IMR-90 (cell line): ENCODE data around the gene ORC2. TPM values are rescaled to one million over a fixed set of nuclear protein-coding genes. Genes with fewer than 3 reads are reported as not detected.

Source experiments
- ATAC-seq: fragments of 200-7000 bp; cut with Tn5 transposase; 2 replicates; pipeline ENCODE4 v1.9.1; 2020; ENCODE audit warnings: low read depth, mild to moderate bottlenecking, moderate library complexity
- BruUV-seq: library from RNA; stranded (reverse); fragments of 400-500 nt; replicated peaks from 2 replicates; lab custom pipeline; 2021; lab: Mats Ljungman, UMichigan
- CTCF ChIA-PET: fragments of 300-600 bp; formaldehyde crosslinking; extraction: SDS; loops from one replicate; lab custom pipeline; 2021; ENCODE audit warnings: antibody characterized with exemption; lab: Yijun Ruan, JAX
- POLR2A ChIA-PET: fragments of 300-600 bp; sonication (Branson Sonifier 250); formaldehyde crosslinking; loops from one replicate; lab custom pipeline; 2022; ENCODE audit warnings: antibody characterized with exemption; ENCODE audit not compliant: unreplicated experiment; lab: Charles Lee
- DNase-seq: peaks from one replicate; pipeline ENCODE4 v3.0.0; 2013
- H2AFZ ChIP-seq: replicated peaks from 2 replicates; pipeline ENCODE3; 2013; ENCODE audit warnings: low read length, mild to moderate bottlenecking; ENCODE audit not compliant: poor library complexity
- H2AK5ac ChIP-seq: 2 replicates; pipeline ENCODE4 v1.6.1; 2013; ENCODE audit warnings: low read depth, low read length, inconsistent platforms
- H2AK9ac ChIP-seq: replicated peaks from 2 replicates; pipeline ENCODE3; 2013; ENCODE audit warnings: mild to moderate bottlenecking, low read depth, low read length, moderate library complexity; ENCODE audit not compliant: poor library complexity
- H2BK120ac ChIP-seq: 2 replicates; pipeline ENCODE4 v1.6.1; 2013; ENCODE audit warnings: low read depth, low read length, inconsistent platforms
- H2BK15ac ChIP-seq: 3 replicates; pipeline ENCODE4 v1.6.1; 2013; ENCODE audit warnings: low read depth, low read length, inconsistent platforms
- H2BK20ac ChIP-seq: 2 replicates; pipeline ENCODE4 v1.6.1; 2013; ENCODE audit warnings: low read depth, mild to moderate bottlenecking, inconsistent platforms, low read length, moderate library complexity
- H2BK5ac ChIP-seq: 2 replicates; pipeline ENCODE4 v1.6.1; 2013; ENCODE audit warnings: mild to moderate bottlenecking, low read depth, low read length, inconsistent platforms; ENCODE audit not compliant: poor library complexity, severe bottlenecking
- H3K14ac ChIP-seq: replicated peaks from 2 replicates; pipeline ENCODE4 v1.6.1; 2013; ENCODE audit warnings: low read depth, low read length, inconsistent platforms
- H3K18ac ChIP-seq: 2 replicates; pipeline ENCODE4 v1.6.1; 2013; ENCODE audit warnings: low read depth, low read length, control low read depth
- H3K23ac ChIP-seq: 2 replicates; pipeline ENCODE4 v1.6.1; 2013; ENCODE audit warnings: low read depth, low read length, inconsistent platforms
- H3K27ac ChIP-seq: 2 replicates; pipeline ENCODE4 v1.5.1; 2013; ENCODE audit warnings: mild to moderate bottlenecking, control low read depth, low read length; ENCODE audit not compliant: insufficient read depth
- H3K27me3 ChIP-seq: 2 replicates; pipeline ENCODE4 v1.6.1; 2013; ENCODE audit warnings: low read length; ENCODE audit not compliant: control insufficient read depth, insufficient read depth
- H3K36me3 ChIP-seq: 2 replicates; pipeline ENCODE4 v1.6.1; 2013; ENCODE audit warnings: low read length, mixed read lengths; ENCODE audit not compliant: control insufficient read depth, insufficient read depth
- H3K4ac ChIP-seq: 2 replicates; pipeline ENCODE4 v1.6.1; 2013; ENCODE audit warnings: low read depth, low read length, inconsistent platforms
- H3K4me1 ChIP-seq: 2 replicates; pipeline ENCODE4 v1.6.1; 2013; ENCODE audit warnings: low read length, mixed read lengths; ENCODE audit not compliant: control insufficient read depth, insufficient read depth
- H3K4me2 ChIP-seq: 2 replicates; pipeline ENCODE4 v1.6.1; 2013; ENCODE audit warnings: low read depth, mild to moderate bottlenecking, control low read depth, low read length, moderate library complexity
- H3K4me3 ChIP-seq: 2 replicates; pipeline ENCODE4 v1.5.1; 2013; ENCODE audit warnings: low read depth, mild to moderate bottlenecking, control low read depth, low read length, moderate library complexity; ENCODE audit not compliant: insufficient read depth
- H3K56ac ChIP-seq: 2 replicates; pipeline ENCODE4 v1.6.1; 2013; ENCODE audit warnings: low read length, inconsistent platforms; ENCODE audit not compliant: insufficient read depth; ENCODE audit errors: extremely low read depth
- H3K79me1 ChIP-seq, 2 experiments: 2 replicates each; pipeline ENCODE4 v1.6.1; 2013; ENCODE audit warnings: low read length in 2 of 2, inconsistent platforms in 1 of 2, low read depth in 1 of 2
- H3K9ac ChIP-seq: 2 replicates; pipeline ENCODE4 v1.6.1; 2013; ENCODE audit warnings: low read depth, low read length, control low read depth
- H3K9me1 ChIP-seq: 2 replicates; pipeline ENCODE4 v1.6.1; 2013; ENCODE audit warnings: low read length, inconsistent platforms; ENCODE audit not compliant: insufficient read depth
- H3K9me3 ChIP-seq: 2 replicates; pipeline ENCODE4 v1.6.1; 2013; ENCODE audit warnings: low read length; ENCODE audit not compliant: control insufficient read depth, insufficient read depth
- H4K20me1 ChIP-seq: 2 replicates; pipeline ENCODE4 v1.6.1; 2013; ENCODE audit warnings: low read length, inconsistent platforms; ENCODE audit not compliant: insufficient read depth
- H4K5ac ChIP-seq: 2 replicates; pipeline ENCODE4 v1.6.1; 2013; ENCODE audit warnings: mild to moderate bottlenecking, low read depth, low read length, control low read depth
- H4K8ac ChIP-seq, 2 experiments: 2 replicates each; pipeline ENCODE4 v1.6.1; 2013; ENCODE audit warnings: low read depth in 2 of 2, low read length in 2 of 2, control low read depth in 1 of 2, inconsistent platforms in 1 of 2
- H4K91ac ChIP-seq: 2 replicates; pipeline ENCODE4 v1.6.1; 2013; ENCODE audit warnings: low read depth, low read length, inconsistent platforms; ENCODE audit not compliant: insufficient read depth
- MAZ ChIP-seq: IDR thresholded peaks from 2 replicates; pipeline ENCODE4 v1.6.1; 2012; ENCODE audit warnings: low read depth, mild to moderate bottlenecking, low read length, improper control_type of control experiment, moderate library complexity, borderline replicate concordance
- NFE2L2 ChIP-seq: fragments of 150-350 bp; IDR thresholded peaks from 2 replicates; pipeline ENCODE4 v1.6.1; 2016; ENCODE audit warnings: low read depth, mild to moderate bottlenecking, low read length
- POLR2A ChIP-seq: IDR thresholded peaks from 2 replicates; pipeline ENCODE4 v1.6.1; 2012; ENCODE audit warnings: mild to moderate bottlenecking, low read depth, low read length
- RAD21 ChIP-seq: IDR thresholded peaks from 2 replicates; pipeline ENCODE4 v1.6.1; 2012; ENCODE audit warnings: low read length, improper control_type of control experiment
- RCOR1 ChIP-seq: IDR thresholded peaks from 2 replicates; pipeline ENCODE4 v1.6.1; 2012; ENCODE audit warnings: mild to moderate bottlenecking, low read length, improper control_type of control experiment; ENCODE audit not compliant: insufficient replicate concordance
- RFX5 ChIP-seq: IDR thresholded peaks from 2 replicates; pipeline ENCODE4 v1.8.0; 2012; ENCODE audit warnings: low read depth, mild to moderate bottlenecking, low read length, moderate library complexity
- SMC3 ChIP-seq: fragments of 150-350 bp; IDR thresholded peaks from 2 replicates; pipeline ENCODE4 v1.6.1; 2016; ENCODE audit warnings: low read depth, mild to moderate bottlenecking, antibody characterized with exemption, low read length, moderate library complexity
- WGBS, 2 experiments: methylation state at CpG; one replicate each; pipeline versions ENCODE4 v1.1.5 to v1.1.7; 2013; ENCODE audit warnings: missing lambda C conversion rate in 2 of 2; ENCODE audit not compliant: insufficient read length in 1 of 2; ENCODE audit errors: extremely low coverage in 2 of 2; 5-methylcytosine and 5-hydroxymethylcytosine counted together
- dilution Hi-C: fragments of 300-500 bp; cut with HindIII; formaldehyde crosslinking; loops from one replicate; pipeline ENCODE4 v1.14.3; 2018; ENCODE audit warnings: low sequenced_read_pairs; ENCODE audit not compliant: unreplicated experiment
- in situ Hi-C: fragments of 300-500 bp; cut with MboI; formaldehyde crosslinking; loops from 3 replicates; pipeline ENCODE4 v1.14.3; 2019; ENCODE audit warnings: low sequenced_read_pairs, inconsistent platforms, mixed read lengths
- intact Hi-C: fragments of 100-400 bp; cut with micrococcal nuclease; formaldehyde crosslinking; loops from 2 replicates; pipeline ENCODE4 v1.10.0; 2022
- polyA plus RNA-seq, 3 experiments: library from polyadenylated mRNA; depleted of rRNA; stranded (reverse); fragments of >200 nt; gene quantifications; 2 replicates each; pipeline ENCODE4 v1.2.3, GENCODE V29; 2012; ENCODE audit warnings: low replicate concordance in 1 of 3
- total RNA-seq: library from RNA; depleted of rRNA; stranded (reverse); fragments of >200 nt; gene quantifications from 2 replicates; pipeline ENCODE4 v1.2.3, GENCODE V29; 2012
- TF ChIP-seq, protein P1 (sequence below): fragments of 150-350 bp; IDR thresholded peaks from 2 replicates; pipeline ENCODE4 v1.6.1; 2016; ENCODE audit warnings: low read depth, mild to moderate bottlenecking, low read length, moderate library complexity, borderline replicate concordance

ORC2 gene
- total and polyA plus RNA-seq, 2 of the 4 experiments (the other 2 are of a cell fraction) = 4.4 to 10.0 TPM

DNA sequence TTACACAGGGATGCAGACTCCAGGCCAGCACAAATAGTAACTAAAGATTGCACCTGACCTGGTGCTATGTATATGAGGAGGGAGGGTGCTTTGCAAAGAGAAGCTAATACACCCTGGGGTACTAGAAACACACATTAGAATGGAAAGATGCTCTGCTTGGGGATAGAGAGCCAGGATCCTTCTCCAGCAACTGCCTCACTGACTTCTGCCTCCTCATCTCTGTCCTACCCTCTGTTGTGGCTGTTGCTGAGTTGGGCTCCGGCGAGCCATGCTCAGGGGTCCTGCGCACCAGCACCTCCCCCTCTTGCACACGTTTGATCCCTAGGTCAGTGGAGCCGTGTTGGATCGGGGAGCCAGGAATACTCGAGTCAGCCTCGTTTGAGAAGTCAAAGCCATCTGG is 23.7 kb upstream of the ORC2 start:
- no peak overlapping the region for H4K91ac ChIP-seq
- no peak overlapping the region for H2BK5ac ChIP-seq
- H3K9ac ChIP-seq = no peak overlapping the region
- H3K4me2 ChIP-seq = no peak overlapping the region
- H4K8ac ChIP-seq = no peak overlapping the region
- BruUV-seq = no TSS peak
- no peaks in the 10 kb centered on the region for H4K20me1 ChIP-seq
- no peak for ATAC-seq
- H3K56ac ChIP-seq = no peak overlapping the region
- no peak overlapping the region; the same call in 1 of the 2 replicates for H3K4ac ChIP-seq
- DNase-seq = no peak
- peaks cover 12% of the 10 kb centered on the region for H3K4me1 ChIP-seq
- no peaks in the 10 kb centered on the region for H3K27me3 ChIP-seq
- WGBS, 2 experiments = 95% methylated on average over 4 of the region's 8 CpGs; no CpG with 5 or more reads in 1 of the 2 experiments
- no peak overlapping the region for H2AK5ac ChIP-seq
- no peak overlapping the region for H4K5ac ChIP-seq
- in situ Hi-C loops (no loop called here), dilution Hi-C loops (no loop called here), intact Hi-C loops (loop anchor here (5.0 kb wide), 1 partner anchor 35 kb away; no protein-coding TSS in a partner anchor)
- H2BK15ac ChIP-seq = no peak overlapping the region
- H2BK120ac ChIP-seq = no peak overlapping the region
- CTCF ChIA-PET = interaction anchor here (1.0 kb wide), 1 partner anchor 85 kb away, joined by 3 read pairs; no protein-coding TSS in a partner anchor
- no peak overlapping the region for H2AK9ac ChIP-seq
- peaks cover 7% of the 10 kb centered on the region for H3K36me3 ChIP-seq
- H3K18ac ChIP-seq = no peak overlapping the region
- peaks cover 9% of the 10 kb centered on the region; the same call in 1 of the 2 replicates for H3K9me1 ChIP-seq
- H3K23ac ChIP-seq = no peak overlapping the region
- POLR2A ChIA-PET = no interaction called here
- H3K79me1 ChIP-seq = peaks cover 5 to 9% of the 10 kb centered on the region in 2 experiments; a peak in 2 of 4 replicates
- H3K4me3 ChIP-seq = no peak overlapping the region
- no peak overlapping the region for H3K27ac ChIP-seq
- TF ChIP-seq NFE2L2 (no peak), MAZ (no peak), RCOR1 (no peak), POLR2A (no peak), RFX5 (no peak), RAD21 (no peak), SMC3 (no peak)
- TF ChIP-seq, protein P1, sequence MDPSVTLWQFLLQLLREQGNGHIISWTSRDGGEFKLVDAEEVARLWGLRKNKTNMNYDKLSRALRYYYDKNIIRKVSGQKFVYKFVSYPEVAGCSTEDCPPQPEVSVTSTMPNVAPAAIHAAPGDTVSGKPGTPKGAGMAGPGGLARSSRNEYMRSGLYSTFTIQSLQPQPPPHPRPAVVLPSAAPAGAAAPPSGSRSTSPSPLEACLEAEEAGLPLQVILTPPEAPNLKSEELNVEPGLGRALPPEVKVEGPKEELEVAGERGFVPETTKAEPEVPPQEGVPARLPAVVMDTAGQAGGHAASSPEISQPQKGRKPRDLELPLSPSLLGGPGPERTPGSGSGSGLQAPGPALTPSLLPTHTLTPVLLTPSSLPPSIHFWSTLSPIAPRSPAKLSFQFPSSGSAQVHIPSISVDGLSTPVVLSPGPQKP = no peak
- no peak overlapping the region for H2BK20ac ChIP-seq
- no peak overlapping the region for H2AFZ ChIP-seq
- H3K9me3 ChIP-seq = no peaks in the 10 kb centered on the region
- H3K14ac ChIP-seq = no peak overlapping the region
